ENCODE data around the gene USB1.

DNA sequence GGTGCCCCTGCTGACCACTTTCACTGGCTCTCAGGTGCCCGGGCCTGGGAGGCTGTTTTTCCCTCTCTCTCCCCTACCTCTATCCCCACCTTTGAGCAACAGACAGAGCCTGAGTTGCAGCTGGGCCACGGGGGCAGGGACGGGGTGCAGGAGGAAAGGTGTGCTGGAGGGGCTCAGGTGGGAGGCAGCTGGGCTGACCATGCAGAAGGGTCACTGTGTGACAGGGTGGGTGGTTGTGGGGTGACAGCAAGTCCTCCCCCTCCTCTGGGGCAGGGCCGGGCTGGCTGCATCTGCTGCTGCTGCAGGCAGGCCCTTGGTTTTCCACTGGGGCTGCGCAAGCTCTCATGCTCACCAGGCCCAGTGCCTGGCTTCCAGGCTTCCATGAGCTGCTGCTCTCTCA lies 7.3 kb upstream of the USB1 start:
- TF ChIP-seq CTCF (IDR thresholded peaks at IDR 0.05; ENCODE audit: insufficient read depth, low read depth, low read length) (no peak), EZH2 (IDR thresholded peaks at IDR 0.05; ENCODE audit: insufficient read depth, low read length) (no peak)

All from astrocyte (in vitro differentiated cells and primary cell).